A673 (cell line): ENCODE results near the gene ZNF264.

ENCODE experiments used
- EZH2 ChIP-seq: fragments of 200-600 bp; sonication (generic); IDR thresholded peaks from 2 replicates; pipeline ENCODE4 v1.6.1; 2017; ENCODE audit warnings: borderline replicate concordance, low read depth, mild to moderate bottlenecking, mixed read lengths, antibody characterized with exemption, low read length; ENCODE audit not compliant: poor library complexity, severe bottlenecking
- TF ChIP-seq, protein P1 (sequence below): fragments of 300-800, 200-600 bp; sonication (generic); conservative IDR thresholded peaks from 2 replicates; pipeline ENCODE4 v1.5.1; 2017; ENCODE audit warnings: low read depth, mild to moderate bottlenecking, antibody characterized with exemption, low read length, moderate library complexity, mixed read lengths

DNA sequence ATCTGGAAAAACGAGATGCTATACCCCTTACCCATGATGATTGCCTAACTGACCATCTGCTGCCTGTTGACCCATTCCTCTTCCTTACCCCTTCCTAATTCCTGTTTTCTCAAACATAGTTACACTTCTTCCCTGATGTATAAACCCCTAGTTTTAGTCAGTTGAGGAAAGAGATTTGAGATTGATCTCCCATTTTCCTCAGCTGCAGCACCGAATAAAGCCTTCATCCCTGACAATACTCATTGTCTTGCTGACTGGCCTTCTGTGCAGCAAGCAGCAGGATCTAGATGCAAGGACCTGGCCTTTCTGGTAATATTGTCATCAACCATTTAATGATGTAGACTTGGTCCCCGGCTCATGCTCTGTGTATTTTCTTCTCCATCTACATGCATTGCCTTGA, 999 bp upstream of the ZNF264 start:
- TF ChIP-seq, protein P1, sequence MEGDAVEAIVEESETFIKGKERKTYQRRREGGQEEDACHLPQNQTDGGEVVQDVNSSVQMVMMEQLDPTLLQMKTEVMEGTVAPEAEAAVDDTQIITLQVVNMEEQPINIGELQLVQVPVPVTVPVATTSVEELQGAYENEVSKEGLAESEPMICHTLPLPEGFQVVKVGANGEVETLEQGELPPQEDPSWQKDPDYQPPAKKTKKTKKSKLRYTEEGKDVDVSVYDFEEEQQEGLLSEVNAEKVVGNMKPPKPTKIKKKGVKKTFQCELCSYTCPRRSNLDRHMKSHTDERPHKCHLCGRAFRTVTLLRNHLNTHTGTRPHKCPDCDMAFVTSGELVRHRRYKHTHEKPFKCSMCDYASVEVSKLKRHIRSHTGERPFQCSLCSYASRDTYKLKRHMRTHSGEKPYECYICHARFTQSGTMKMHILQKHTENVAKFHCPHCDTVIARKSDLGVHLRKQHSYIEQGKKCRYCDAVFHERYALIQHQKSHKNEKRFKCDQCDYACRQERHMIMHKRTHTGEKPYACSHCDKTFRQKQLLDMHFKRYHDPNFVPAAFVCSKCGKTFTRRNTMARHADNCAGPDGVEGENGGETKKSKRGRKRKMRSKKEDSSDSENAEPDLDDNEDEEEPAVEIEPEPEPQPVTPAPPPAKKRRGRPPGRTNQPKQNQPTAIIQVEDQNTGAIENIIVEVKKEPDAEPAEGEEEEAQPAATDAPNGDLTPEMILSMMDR = no peak
- no peak for TF ChIP-seq EZH2
